Fibroblast of lung (primary cell): Measurements from ENCODE around the gene IFIT5.

Source experiments
- CTCF ChIP-seq, 2 donors: IDR thresholded peaks in 1 of 2; conservative IDR thresholded peaks in 1 of 2; 1 replicate in 1 of 2; 2 replicates in 1 of 2; pipeline ENCODE4 v1.5.1; 2011 to 2012; ENCODE audit warnings: low read length in 2 of 2, control low read depth in 1 of 2, inconsistent platforms in 1 of 2, low read depth in 1 of 2, mild to moderate bottlenecking in 1 of 2
- EZH2 ChIP-seq: IDR thresholded peaks from 2 replicates; pipeline ENCODE4 v1.5.1; 2012; ENCODE audit warnings: low read length, control low read depth, mild to moderate bottlenecking; ENCODE audit errors: missing control alignments

GRCh38 chr10:89427629-89428028 is 13.3 kb downstream of the IFIT5 start:
- TF ChIP-seq CTCF (conservative IDR thresholded peaks at IDR 0.05 in 1 of 2, IDR thresholded peaks at IDR 0.05 in 1 of 2; ENCODE audit: low read depth in 1 of 2, low read length in 2 of 2) (no peak), EZH2 (no peak)
